ENCODE data around the gene CA10. TPM values are rescaled to one million over a fixed set of nuclear protein-coding genes. Genes with fewer than 3 reads are reported as not detected.

Gene CA10
- total and polyA plus RNA-seq, 9 of the 15 experiments (the other 6 are each of a cell fraction or from before 2014, with no cell fraction given): not detected

DNA sequence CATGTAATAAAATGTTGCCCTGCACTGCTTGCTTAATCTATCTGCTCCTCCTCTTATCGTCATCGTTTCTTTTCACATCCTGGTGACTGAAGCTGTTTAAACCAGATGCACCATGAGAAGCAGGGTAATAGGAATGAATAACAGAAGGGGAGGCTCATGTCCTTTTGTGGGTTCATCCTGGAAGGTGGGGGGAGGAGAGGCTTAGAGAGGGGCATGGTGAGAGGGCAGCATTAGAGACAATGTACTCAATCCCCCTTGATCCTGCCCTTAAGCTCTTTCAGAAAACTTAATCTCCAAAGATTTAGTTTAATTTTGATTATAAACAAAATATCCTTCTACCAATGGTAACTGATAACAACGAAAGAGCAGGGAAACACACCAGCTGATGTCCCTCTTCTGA lies 248.5 kb downstream of the CA10 start:
- DNase-seq (ENCODE audit: extremely low read depth in 1 of 4, low spot score in 3 of 4): no peak
- no TSS peak for BruUV-seq (replicated peaks)
- intact Hi-C loops (cut with micrococcal nuclease): no loop called here
- 0% methylated on average over 3 of the region's 3 CpGs for WGBS (ENCODE audit: insufficient coverage, low coverage, missing lambda C conversion rate)
- no peak overlapping the region for H3K9ac ChIP-seq (ENCODE audit: insufficient read depth in 1 of 2, low read depth in 2 of 2, low read length in 2 of 2)
- in situ Hi-C loops (cut with MboI): no loop called here
- H3K4me3 ChIP-seq: no peak overlapping the region
- POLR2A ChIA-PET: interaction anchor here (0.6 kb wide), 1 partner anchor 10 kb away, joined by 3 read pairs; no protein-coding TSS in a partner anchor
- H3K27me3 ChIP-seq (ENCODE audit: control insufficient read depth in 2 of 2, insufficient read depth in 2 of 2, low read length in 2 of 2): no peaks in the 10 kb centered on the region
- no peaks in the 10 kb centered on the region for H3K9me3 ChIP-seq (replicated peaks; ENCODE audit: control insufficient read depth, insufficient read depth, low read depth, low read length)
- no peaks in the 10 kb centered on the region for H3K36me3 ChIP-seq (ENCODE audit: control insufficient read depth, insufficient read depth, low read length)
- no peaks in the 10 kb centered on the region for H3K4me1 ChIP-seq (replicated peaks in 1 of 2; ENCODE audit: control insufficient read depth in 2 of 2, insufficient read depth in 2 of 2, low read length in 2 of 2)
- no peak for FAIRE-seq
- no peaks in the 10 kb centered on the region for H3K9me1 ChIP-seq (ENCODE audit: control insufficient read depth, insufficient read depth, low read length)
- CTCF ChIA-PET (ENCODE audit: low intra/inter-chr PET ratio): no interaction called here
- TF ChIP-seq HEY1 (CRISPR knock-in tag; IDR thresholded peaks at IDR 0.05; ENCODE audit: borderline replicate concordance): no peak
- no peak for ATAC-seq
- H3K79me2 ChIP-seq (ENCODE audit: control insufficient read depth, insufficient read depth, low read length): no peaks in the 10 kb centered on the region
- no peak overlapping the region for H3K4me2 ChIP-seq (ENCODE audit: insufficient read depth, low read length)
- no peak overlapping the region for H2AFZ ChIP-seq (ENCODE audit: low read depth, low read length)
- no peaks in the 10 kb centered on the region for H4K20me1 ChIP-seq (replicated peaks; ENCODE audit: control insufficient read depth, insufficient read depth, low read length)
- no peak overlapping the region for H3K27ac ChIP-seq (ENCODE audit: extremely low read depth, low read depth, low read length)

DNA sequence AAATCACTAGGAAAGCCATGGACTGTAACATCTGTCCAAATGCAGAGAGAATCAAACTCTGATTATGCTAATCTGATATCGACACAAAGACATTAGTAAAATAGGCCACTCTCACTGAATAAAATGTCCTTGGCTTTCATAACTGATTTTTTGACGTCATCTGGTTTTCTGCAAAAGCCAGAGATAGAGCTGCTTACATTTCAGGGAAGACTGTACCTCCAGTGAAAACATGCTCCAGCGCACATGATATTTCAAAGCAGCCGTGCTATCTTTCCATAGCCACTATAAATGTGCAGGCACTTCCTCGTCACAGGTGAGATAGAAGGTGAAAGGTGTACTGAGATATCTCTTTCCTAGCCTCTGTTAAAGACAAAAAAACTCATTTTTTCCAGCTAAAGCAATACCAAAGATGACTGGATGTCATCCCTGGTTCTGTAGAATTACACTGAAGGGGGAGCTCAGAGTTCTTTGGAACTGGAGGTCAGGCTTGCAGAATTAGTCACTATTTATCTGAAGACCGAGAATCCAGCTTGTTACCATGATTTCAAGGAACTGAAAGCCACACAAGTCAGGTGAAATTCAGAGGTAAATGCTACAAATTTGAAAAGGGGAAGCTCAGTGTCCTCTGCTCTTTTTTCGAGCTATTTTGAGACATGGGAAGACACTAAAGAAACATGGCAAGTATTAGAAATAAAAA lies 249.5 kb downstream of the CA10 start:
- ChIA-PET POLR2A (no interaction called here), CTCF (ENCODE audit: low intra/inter-chr PET ratio) (no interaction called here)
- intact Hi-C loops (cut with micrococcal nuclease): no loop called here

More for the DNA sequence above, 249.5 kb downstream of the CA10 start:
- Histone ChIP-seq H3K79me2 (ENCODE audit: control insufficient read depth, insufficient read depth, low read length) (no peaks in the 10 kb centered on the region), H3K9ac (ENCODE audit: insufficient read depth in 1 of 2, low read depth in 2 of 2, low read length in 2 of 2) (no peak overlapping the region), H3K27ac (ENCODE audit: extremely low read depth, low read depth, low read length) (no peak overlapping the region), H3K4me1 (replicated peaks in 1 of 2; ENCODE audit: control insufficient read depth in 2 of 2, insufficient read depth in 2 of 2, low read length in 2 of 2) (no peaks in the 10 kb centered on the region), H3K9me3 (replicated peaks; ENCODE audit: control insufficient read depth, insufficient read depth, low read depth, low read length) (no peaks in the 10 kb centered on the region), H3K4me3 (no peak overlapping the region), H4K20me1 (replicated peaks; ENCODE audit: control insufficient read depth, insufficient read depth, low read length) (no peaks in the 10 kb centered on the region), H3K9me1 (ENCODE audit: control insufficient read depth, insufficient read depth, low read length) (no peaks in the 10 kb centered on the region), H2AFZ (ENCODE audit: low read depth, low read length) (no peak overlapping the region), H3K27me3 (ENCODE audit: control insufficient read depth in 2 of 2, insufficient read depth in 2 of 2, low read length in 2 of 2) (no peaks in the 10 kb centered on the region), H3K4me2 (ENCODE audit: insufficient read depth, low read length) (no peak overlapping the region), H3K36me3 (ENCODE audit: control insufficient read depth, insufficient read depth, low read length) (no peaks in the 10 kb centered on the region)
- DNase-seq (ENCODE audit: extremely low read depth in 1 of 4, low spot score in 3 of 4): no peak
- no peak for FAIRE-seq
- WGBS (ENCODE audit: insufficient coverage, low coverage, missing lambda C conversion rate): under 1% methylated on average over 7 of the region's 7 CpGs
- no peak for ATAC-seq
- no TSS peak for BruUV-seq (replicated peaks)
- in situ Hi-C loops (cut with MboI): no loop called here
- TF ChIP-seq, protein P1, sequence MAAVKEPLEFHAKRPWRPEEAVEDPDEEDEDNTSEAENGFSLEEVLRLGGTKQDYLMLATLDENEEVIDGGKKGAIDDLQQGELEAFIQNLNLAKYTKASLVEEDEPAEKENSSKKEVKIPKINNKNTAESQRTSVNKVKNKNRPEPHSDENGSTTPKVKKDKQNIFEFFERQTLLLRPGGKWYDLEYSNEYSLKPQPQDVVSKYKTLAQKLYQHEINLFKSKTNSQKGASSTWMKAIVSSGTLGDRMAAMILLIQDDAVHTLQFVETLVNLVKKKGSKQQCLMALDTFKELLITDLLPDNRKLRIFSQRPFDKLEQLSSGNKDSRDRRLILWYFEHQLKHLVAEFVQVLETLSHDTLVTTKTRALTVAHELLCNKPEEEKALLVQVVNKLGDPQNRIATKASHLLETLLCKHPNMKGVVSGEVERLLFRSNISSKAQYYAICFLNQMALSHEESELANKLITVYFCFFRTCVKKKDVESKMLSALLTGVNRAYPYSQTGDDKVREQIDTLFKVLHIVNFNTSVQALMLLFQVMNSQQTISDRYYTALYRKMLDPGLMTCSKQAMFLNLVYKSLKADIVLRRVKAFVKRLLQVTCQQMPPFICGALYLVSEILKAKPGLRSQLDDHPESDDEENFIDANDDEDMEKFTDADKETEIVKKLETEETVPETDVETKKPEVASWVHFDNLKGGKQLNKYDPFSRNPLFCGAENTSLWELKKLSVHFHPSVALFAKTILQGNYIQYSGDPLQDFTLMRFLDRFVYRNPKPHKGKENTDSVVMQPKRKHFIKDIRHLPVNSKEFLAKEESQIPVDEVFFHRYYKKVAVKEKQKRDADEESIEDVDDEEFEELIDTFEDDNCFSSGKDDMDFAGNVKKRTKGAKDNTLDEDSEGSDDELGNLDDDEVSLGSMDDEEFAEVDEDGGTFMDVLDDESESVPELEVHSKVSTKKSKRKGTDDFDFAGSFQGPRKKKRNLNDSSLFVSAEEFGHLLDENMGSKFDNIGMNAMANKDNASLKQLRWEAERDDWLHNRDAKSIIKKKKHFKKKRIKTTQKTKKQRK (IDR thresholded peaks at IDR 0.05; ENCODE audit: borderline replicate concordance, low read depth, low read length): no peak
- TF ChIP-seq, protein P2, sequence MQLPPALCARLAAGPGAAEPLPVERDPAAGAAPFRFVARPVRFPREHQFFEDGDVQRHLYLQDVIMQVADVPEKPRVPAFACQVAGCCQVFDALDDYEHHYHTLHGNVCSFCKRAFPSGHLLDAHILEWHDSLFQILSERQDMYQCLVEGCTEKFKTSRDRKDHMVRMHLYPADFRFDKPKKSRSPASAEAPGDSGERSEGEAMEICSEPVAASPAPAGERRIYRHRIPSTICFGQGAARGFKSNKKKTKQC (CRISPR knock-in tag; IDR thresholded peaks at IDR 0.05): no peak
- no peak for TF ChIP-seq ZNF134 (CRISPR knock-in tag; conservative IDR thresholded peaks at IDR 0.05)

Measured in K562 (cell line).